Stimulated activated CD8-positive, alpha-beta memory T cell treated with anti-CD3 and anti-CD28 coated beads, Interleukin-7, amount 100 ng/mL, for 48 hours (primary cell): ENCODE measurements around the gene PRSS57.
"Not testable (repeated sequence)": the region's sequence is repeated elsewhere in the genome, so short reads cannot be mapped to it uniquely, and the experiment has no call there.

Experiments
- DNase-seq, 2 donors: peaks; one replicate each; pipeline ENCODE4 v3.0.0-alpha.2; 2020; ENCODE audit warnings: low read depth in 1 of 2; ENCODE audit errors: extremely low read depth in 1 of 2

PRSS57 gene

GRCh38 chr19:676007-676338 lies 19.3 kb downstream of the PRSS57 start:
- no peak for DNase-seq

- no peak for DNase-seq
These were observed 20.7 kb downstream of the PRSS57 start for GRCh38 chr19:674282-675151.

GRCh38 chr19:670609-671075 lies 24.6 kb downstream of the PRSS57 start:
- no peak for DNase-seq

- not testable (repeated sequence) for DNase-seq
These were observed 26.4 kb downstream of the PRSS57 start for GRCh38 chr19:668675-669434.

GRCh38 chr19:666985-667573 lies 28.2 kb downstream of the PRSS57 start:
- DNase-seq: not testable (repeated sequence)

- DNase-seq: peak; percentile 58 to 69
These were observed 30.3 kb downstream of the PRSS57 start for GRCh38 chr19:664913-665443.

GRCh38 chr19:663682-664117 lies 31.6 kb downstream of the PRSS57 start:
- no peak for DNase-seq

GRCh38 chr19:662962-663681 lies 32.1 kb downstream of the PRSS57 start, which contains the start of gene RNF126:
TSS of gene RNF126 (minus strand) at chr19:663214. CDS start at chr19:663121, 93 bp downstream.
- DNase-seq: peak; percentile 83 to 91

- DNase-seq: peak; percentile 44 to 70
These were observed 32.9 kb downstream of the PRSS57 start for GRCh38 chr19:662207-662961.

- DNase-seq: peak; percentile 43 to 52
These were observed 33.6 kb downstream of the PRSS57 start for GRCh38 chr19:661427-662196.

- DNase-seq: no peak
These were observed 34.3 kb downstream of the PRSS57 start for GRCh38 chr19:660793-661426.

GRCh38 chr19:658916-659839 lies 36.1 kb downstream of the PRSS57 start:
- no peak for DNase-seq

GRCh38 chr19:658059-658839 lies 37.0 kb downstream of the PRSS57 start:
- DNase-seq: no peak

GRCh38 chr19:657611-658010 lies 37.6 kb downstream of the PRSS57 start:
- no peak for DNase-seq

GRCh38 chr19:656751-657559 lies 38.3 kb downstream of the PRSS57 start:
- DNase-seq: no peak

GRCh38 chr19:655691-656090 lies 39.6 kb downstream of the PRSS57 start:
- no peak for DNase-seq
